GM21717 (cell line): ENCODE data around the gene EXOC3L4.
"Not testable (repeated sequence)": the region's sequence is repeated elsewhere in the genome, so short reads cannot be mapped to it uniquely, and the experiment has no call there.

Experiments
- ATAC-seq: cut with Tn5 transposase; IDR thresholded peaks from one replicate; pipeline ENCODE4 v1.9.1; 2021; ENCODE audit warnings: mild to moderate bottlenecking, moderate library complexity; ENCODE audit not compliant: unreplicated experiment

EXOC3L4 gene

GRCh38 chr14:103142026-103142425 lies 47.5 kb downstream of the EXOC3L4 start:
- no peak for ATAC-seq

GRCh38 chr14:103142721-103143302 lies 48.3 kb downstream of the EXOC3L4 start:
- ATAC-seq: no peak

GRCh38 chr14:103143506-103143905 lies 49.0 kb downstream of the EXOC3L4 start:
- ATAC-seq: no peak

GRCh38 chr14:103144085-103144484 lies 49.6 kb downstream of the EXOC3L4 start:
- ATAC-seq: no peak

- ATAC-seq: no peak
Measured at GRCh38 chr14:103146141-103146709, 51.7 kb downstream of the EXOC3L4 start.

GRCh38 chr14:103149351-103150237 lies 55.1 kb downstream of the EXOC3L4 start:
- no peak for ATAC-seq

- ATAC-seq: no peak
Measured at GRCh38 chr14:103151270-103151945, 56.9 kb downstream of the EXOC3L4 start.

- no peak for ATAC-seq
Measured at GRCh38 chr14:103155010-103155409, 60.5 kb downstream of the EXOC3L4 start.

GRCh38 chr14:103155416-103155815 lies 60.9 kb downstream of the EXOC3L4 start:
- ATAC-seq: not testable (repeated sequence)

GRCh38 chr14:103155826-103156394 lies 61.4 kb downstream of the EXOC3L4 start:
- ATAC-seq: no peak

- no peak for ATAC-seq
Measured at GRCh38 chr14:103156651-103157378, 62.3 kb downstream of the EXOC3L4 start.

- no peak for ATAC-seq
Measured at GRCh38 chr14:103157969-103158368, 63.4 kb downstream of the EXOC3L4 start.

- ATAC-seq: no peak
Measured at GRCh38 chr14:103158688-103159087, 64.2 kb downstream of the EXOC3L4 start.
